Liver (tissue), 9 donors: ENCODE data around the gene LRP4. TPM values are rescaled to one million over a fixed set of nuclear protein-coding genes. Genes with fewer than 3 reads are reported as not detected.

Source experiments
- DNase-seq: peaks from one replicate; pipeline ENCODE4 v3.0.0-alpha.2; 2017; ENCODE audit warnings: low spot score
- H3K27ac ChIP-seq, 2 donors: one replicate each; pipeline ENCODE4 v1.7.0; 2013; ENCODE audit warnings: inconsistent platforms in 2 of 2, low read length in 2 of 2, control low read depth in 1 of 2, low read depth in 1 of 2, mild to moderate bottlenecking in 1 of 2
- H3K27me3 ChIP-seq, 4 donors: one replicate each; pipeline versions ENCODE4 v1.6.1 to v1.7.0; 2013; ENCODE audit warnings: low read length in 3 of 4, inconsistent platforms in 1 of 4, mild to moderate bottlenecking in 1 of 4, moderate library complexity in 1 of 4; ENCODE audit not compliant: control insufficient read depth in 4 of 4, insufficient read depth in 4 of 4
- H3K36me3 ChIP-seq, 4 donors: one replicate each; pipeline versions ENCODE4 v1.6.1 to v1.7.0; 2013; ENCODE audit warnings: low read length in 3 of 4, mild to moderate bottlenecking in 3 of 4, low read depth in 1 of 4, moderate library complexity in 1 of 4; ENCODE audit not compliant: control insufficient read depth in 4 of 4, insufficient read depth in 3 of 4
- H3K4me1 ChIP-seq, 4 donors: one replicate each; pipeline versions ENCODE4 v1.6.1 to v1.7.0; 2013; ENCODE audit warnings: low read length in 3 of 4, mild to moderate bottlenecking in 3 of 4, moderate library complexity in 1 of 4; ENCODE audit not compliant: control insufficient read depth in 4 of 4, insufficient read depth in 4 of 4
- H3K4me3 ChIP-seq, 3 donors: one replicate each; pipeline versions ENCODE4 v1.6.1 to v1.7.0; 2013; ENCODE audit warnings: low read length in 3 of 3, control low read depth in 1 of 3, low read depth in 1 of 3, mild to moderate bottlenecking in 1 of 3
- H3K9ac ChIP-seq, 2 donors: one replicate each; pipeline ENCODE4 v1.7.0; 2013; ENCODE audit warnings: low read length in 2 of 2, mild to moderate bottlenecking in 2 of 2, moderate library complexity in 2 of 2, control low read depth in 1 of 2, low read depth in 1 of 2
- H3K9me3 ChIP-seq, 4 donors: one replicate each; pipeline versions ENCODE4 v1.6.1 to v1.7.0; 2013; ENCODE audit warnings: low read length in 3 of 4; ENCODE audit not compliant: control insufficient read depth in 4 of 4
- EGR1 ChIP-seq, 2 donors: IDR thresholded peaks; 2 replicates each; pipeline ENCODE4 v1.6.1; 2016 to 2018; ENCODE audit warnings: antibody characterized with exemption in 2 of 2, low read depth in 2 of 2
- FOXA1 ChIP-seq: IDR thresholded peaks from 2 replicates; pipeline ENCODE4 v1.6.1; 2016; ENCODE audit warnings: antibody characterized with exemption
- FOXA2 ChIP-seq: IDR thresholded peaks from 2 replicates; pipeline ENCODE4 v1.6.1; 2016; ENCODE audit warnings: antibody characterized with exemption
- HNF4A ChIP-seq, 2 donors: conservative IDR thresholded peaks; 2 replicates each; pipeline ENCODE4 v1.6.1; 2016; ENCODE audit warnings: antibody characterized with exemption in 2 of 2, mild to moderate bottlenecking in 2 of 2
- HNF4G ChIP-seq: IDR thresholded peaks from 2 replicates; pipeline ENCODE4 v1.6.1; 2016; ENCODE audit warnings: antibody characterized with exemption
- JUND ChIP-seq, 2 donors: IDR thresholded peaks; 2 replicates each; pipeline ENCODE4 v1.6.1; 2016; ENCODE audit warnings: antibody characterized with exemption in 2 of 2
- MAX ChIP-seq: IDR thresholded peaks from 2 replicates; pipeline ENCODE4 v1.6.1; 2016; ENCODE audit warnings: antibody characterized with exemption
- NR2F2 ChIP-seq: IDR thresholded peaks from 2 replicates; pipeline ENCODE4 v1.6.1; 2016; ENCODE audit warnings: antibody characterized with exemption
- RAD21 ChIP-seq, 2 donors: IDR thresholded peaks; 2 replicates each; pipeline ENCODE4 v1.6.1; 2016; ENCODE audit warnings: antibody characterized with exemption in 2 of 2, mild to moderate bottlenecking in 2 of 2
- RXRA ChIP-seq, 2 donors: IDR thresholded peaks; 2 replicates each; pipeline ENCODE4 v1.6.1; 2017 to 2018; ENCODE audit warnings: antibody characterized with exemption in 2 of 2, mild to moderate bottlenecking in 1 of 2
- SP1 ChIP-seq: IDR thresholded peaks from 2 replicates; pipeline ENCODE4 v1.6.1; 2018; ENCODE audit warnings: antibody characterized with exemption, mild to moderate bottlenecking
- TAF1 ChIP-seq: conservative IDR thresholded peaks from 2 replicates; pipeline ENCODE4 v1.6.1; 2016; ENCODE audit warnings: antibody characterized with exemption, mild to moderate bottlenecking
- YY1 ChIP-seq: IDR thresholded peaks from 2 replicates; pipeline ENCODE4 v1.6.1; 2016; ENCODE audit warnings: antibody characterized with exemption, mild to moderate bottlenecking
- ZBTB33 ChIP-seq: IDR thresholded peaks from 2 replicates; pipeline ENCODE4 v1.6.1; 2016; ENCODE audit warnings: antibody characterized with exemption
- WGBS: extraction: QIAGEN DNeasy Blood & Tissue Kit; methylation state at CpG from one replicate; pipeline ENCODE4 v1.1.7; 2013; 5-methylcytosine and 5-hydroxymethylcytosine counted together
- polyA plus RNA-seq, 2 donors: library from polyadenylated mRNA; stranded (reverse) in 1 of 2; unstranded in 1 of 2; fragments of 200-250 nt in 1 of 2; fragments of >200 nt in 1 of 2; fragmentation: Nextera tagmentation in 1 of 2; extraction: Ambion mirVana in 1 of 2; gene quantifications; one replicate each; pipeline versions ENCODE4 v1.2.1 to v1.2.3, GENCODE V29; 2013 to 2015
- total RNA-seq, 2 donors: library from RNA; depleted of rRNA; stranded (reverse); fragments of >200 nt; gene quantifications; one replicate each; pipeline ENCODE4 v1.2.3, GENCODE V29; 2014
- TF ChIP-seq, protein P1 (sequence below): IDR thresholded peaks from 2 replicates; pipeline ENCODE4 v1.6.1; 2016; ENCODE audit warnings: antibody characterized with exemption
- TF ChIP-seq, protein P2 (sequence below): fragments of 150-350 bp; IDR thresholded peaks from 2 replicates; pipeline ENCODE4 v1.5.1; 2017; ENCODE audit warnings: improper control_type of control experiment, low read depth, low read length; ENCODE audit not compliant: missing input control
- donor health status: healthy.
- donor health status: healthy.
- donor health status: healthy.
- donor health status: healthy.
- donor health status: healthy.

The LRP4 gene
- total and polyA plus RNA-seq, 4 donors: 0.50 to 3.1 (median 0.90) TPM

- TF ChIP-seq MAX (no peak), JUND (IDR thresholded peaks at IDR 0.05) (no peak), RXRA (IDR thresholded peaks at IDR 0.05) (no peak), RAD21 (IDR thresholded peaks at IDR 0.05) (no peak), YY1 (no peak), TAF1 (no peak), EGR1 (IDR thresholded peaks at IDR 0.05; ENCODE audit: low read depth in 2 of 2) (no peak)
These were observed 67.4 kb downstream of the LRP4 start (continued) for GRCh38 chr11:46850829-46851380.

GRCh38 chr11:46849631-46850030 lies 68.7 kb downstream of the LRP4 start:
- no peak overlapping the region for H3K27ac ChIP-seq
- 94% methylated on average over 1 of the region's 1 CpG for WGBS

DNA sequence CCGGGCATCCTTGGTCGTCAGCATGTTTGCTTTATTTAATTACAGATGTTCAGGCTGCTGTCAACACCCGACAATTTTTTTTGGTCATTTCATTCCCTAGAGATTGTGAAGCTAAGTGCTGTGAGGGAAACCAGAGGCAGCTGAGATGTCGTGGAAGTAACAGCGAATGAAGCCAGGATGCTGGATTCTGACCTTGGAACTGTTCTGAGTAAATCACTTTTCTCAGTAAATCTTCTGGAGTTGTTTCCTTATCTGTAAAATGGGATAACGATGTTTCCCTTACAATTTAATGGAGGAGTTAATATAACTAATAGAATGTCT lies 71.9 kb downstream of the LRP4 start:
- H3K9me3 ChIP-seq: peaks cover 0 to 3% (median 0%) of the 10 kb centered on the region in 4 donors
- H3K4me3 ChIP-seq: peak overlapping the region; percentile 77 to 89 (median 89)
- peak overlapping the region; percentile 19 to 57 for H3K9ac ChIP-seq
- TF ChIP-seq NR2F2 (no peak), FOXA1 (no peak), ZBTB33 (no peak), HNF4A (conservative IDR thresholded peaks at IDR 0.05) (no peak), HNF4G (no peak), SP1 (no peak), TAF1 (no peak), MAX (peak; percentile 18)
- TF ChIP-seq, protein P1, sequence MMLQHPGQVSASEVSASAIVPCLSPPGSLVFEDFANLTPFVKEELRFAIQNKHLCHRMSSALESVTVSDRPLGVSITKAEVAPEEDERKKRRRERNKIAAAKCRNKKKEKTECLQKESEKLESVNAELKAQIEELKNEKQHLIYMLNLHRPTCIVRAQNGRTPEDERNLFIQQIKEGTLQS: no peak
- DNase-seq: no peak
- no peaks in the 10 kb centered on the region for H3K27me3 ChIP-seq
- H3K27ac ChIP-seq: no peak overlapping the region
- 11% methylated on average over 6 of the region's 6 CpGs for WGBS
- peaks cover 0 to under 1% (median 0%) of the 10 kb centered on the region in 4 donors for H3K36me3 ChIP-seq
- peaks cover 4 to 14% (median 9%) of the 10 kb centered on the region in 4 donors for H3K4me1 ChIP-seq

More at GRCh38 chr11:46849631-46850030, 68.7 kb downstream of the LRP4 start:
- no peaks in the 10 kb centered on the region for H3K36me3 ChIP-seq
- DNase-seq: no peak
- H3K4me1 ChIP-seq: peaks cover 2 to 14% (median 9%) of the 10 kb centered on the region in 4 donors
- no peaks in the 10 kb centered on the region for H3K27me3 ChIP-seq
- TF ChIP-seq FOXA2: no peak
- TF ChIP-seq, protein P2, sequence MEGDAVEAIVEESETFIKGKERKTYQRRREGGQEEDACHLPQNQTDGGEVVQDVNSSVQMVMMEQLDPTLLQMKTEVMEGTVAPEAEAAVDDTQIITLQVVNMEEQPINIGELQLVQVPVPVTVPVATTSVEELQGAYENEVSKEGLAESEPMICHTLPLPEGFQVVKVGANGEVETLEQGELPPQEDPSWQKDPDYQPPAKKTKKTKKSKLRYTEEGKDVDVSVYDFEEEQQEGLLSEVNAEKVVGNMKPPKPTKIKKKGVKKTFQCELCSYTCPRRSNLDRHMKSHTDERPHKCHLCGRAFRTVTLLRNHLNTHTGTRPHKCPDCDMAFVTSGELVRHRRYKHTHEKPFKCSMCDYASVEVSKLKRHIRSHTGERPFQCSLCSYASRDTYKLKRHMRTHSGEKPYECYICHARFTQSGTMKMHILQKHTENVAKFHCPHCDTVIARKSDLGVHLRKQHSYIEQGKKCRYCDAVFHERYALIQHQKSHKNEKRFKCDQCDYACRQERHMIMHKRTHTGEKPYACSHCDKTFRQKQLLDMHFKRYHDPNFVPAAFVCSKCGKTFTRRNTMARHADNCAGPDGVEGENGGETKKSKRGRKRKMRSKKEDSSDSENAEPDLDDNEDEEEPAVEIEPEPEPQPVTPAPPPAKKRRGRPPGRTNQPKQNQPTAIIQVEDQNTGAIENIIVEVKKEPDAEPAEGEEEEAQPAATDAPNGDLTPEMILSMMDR: no peak
- TF ChIP-seq HNF4G: no peak
- TF ChIP-seq JUND (IDR thresholded peaks at IDR 0.05): no peak
- no peak for TF ChIP-seq FOXA1
- TF ChIP-seq, protein P1: no peak
- no peak for TF ChIP-seq HNF4A (conservative IDR thresholded peaks at IDR 0.05)
- no peak for TF ChIP-seq TAF1
- TF ChIP-seq ZBTB33: no peak
- TF ChIP-seq SP1: no peak
- no peak overlapping the region for H3K4me3 ChIP-seq
- H3K9ac ChIP-seq: no peak overlapping the region
- H3K9me3 ChIP-seq: peaks cover 0 to 3% (median 0%) of the 10 kb centered on the region in 4 donors
